Stimulated activated effector memory CD8-positive, alpha-beta T cell treated with anti-CD3 and anti-CD28 coated beads, Interleukin-12 subunit alpha, Interleukin-12 subunit beta, amount 100 ng/mL, for 72 hours (primary cell): Measurements from ENCODE around the gene DTWD2.
A peak's percentile ranks its signal among the peaks of the same experiment; 100 is the strongest.

Source experiments
- ATAC-seq: fragments of 150-1000 bp; cut with Tn5 transposase; 2 replicates; pipeline ENCODE4 v1.10.0; 2021
- DNase-seq, 2 donors: peaks; one replicate each; pipeline ENCODE4 v3.0.0; 2021 to 2022; ENCODE audit warnings: low spot score in 2 of 2
- H3K27ac Mint-ChIP-seq: one replicate; pipeline ENCODE4 v1.8.0; 2022; ENCODE audit warnings: mild to moderate bottlenecking, mixed read lengths
- H3K36me3 Mint-ChIP-seq: one replicate; pipeline ENCODE4 v1.8.0; 2022; ENCODE audit warnings: mild to moderate bottlenecking, mixed read lengths
- H3K4me1 Mint-ChIP-seq: one replicate; pipeline ENCODE4 v1.8.0; 2022; ENCODE audit warnings: mixed read lengths
- H3K4me3 Mint-ChIP-seq: one replicate; pipeline ENCODE4 v1.8.0; 2022; ENCODE audit warnings: mild to moderate bottlenecking, mixed read lengths
- H3K9me3 Mint-ChIP-seq: one replicate; pipeline ENCODE4 v1.8.0; 2022; ENCODE audit warnings: mixed read lengths

DTWD2 gene

DNA sequence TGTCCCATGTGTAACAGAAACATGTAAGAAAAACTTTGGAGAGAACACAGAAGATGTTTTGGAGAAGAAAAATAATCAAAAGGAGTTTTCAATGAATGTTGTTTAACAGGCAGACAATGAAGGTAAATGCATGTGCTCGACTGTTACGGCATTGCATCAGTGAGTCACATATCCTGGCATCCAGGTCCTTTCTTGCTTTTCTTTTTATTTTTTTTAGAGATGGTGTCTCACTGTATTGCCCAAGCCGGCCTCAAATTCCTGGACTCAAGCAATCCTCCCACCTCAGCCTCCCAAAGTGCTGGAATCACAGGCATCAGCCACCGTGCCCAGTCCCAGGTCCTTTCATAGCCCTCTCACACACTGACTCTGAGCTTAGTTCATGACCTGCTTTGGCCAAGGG, 181.8 kb downstream of the DTWD2 start:
- ATAC-seq (no peak), DNase-seq (no peak)
- Mint-ChIP-seq H3K4me1 (no peaks in the 10 kb centered on the region), H3K27ac (no peak overlapping the region), H3K4me3 (no peak overlapping the region), H3K9me3 (peaks cover 10% of the 10 kb centered on the region), H3K36me3 (no peaks in the 10 kb centered on the region)

DNA sequence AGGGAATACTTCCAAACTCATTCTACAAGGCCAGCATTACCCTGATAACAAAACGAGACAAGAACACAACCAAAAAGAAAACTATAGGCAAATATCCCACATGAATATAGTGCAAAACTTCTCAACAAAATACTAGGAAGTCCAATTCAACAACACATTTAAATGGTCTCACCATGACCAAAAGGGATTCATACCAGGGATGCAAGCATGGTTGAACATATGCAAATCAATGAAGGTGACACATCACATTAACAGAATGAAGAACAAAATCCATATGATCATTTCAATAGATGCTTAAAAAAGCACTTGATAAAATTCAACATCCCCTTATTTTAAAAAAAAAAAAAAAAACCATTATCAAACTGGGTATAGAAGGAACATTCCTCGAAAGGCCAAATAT, 186.0 kb downstream of the DTWD2 start:
- ATAC-seq: no peak
- no peak overlapping the region for H3K4me3 Mint-ChIP-seq

GRCh38 chr5:118796081-118796480, 192.3 kb downstream of the DTWD2 start:
- no peak for ATAC-seq
- Mint-ChIP-seq H3K27ac (no peak overlapping the region), H3K36me3 (no peaks in the 10 kb centered on the region), H3K9me3 (no peaks in the 10 kb centered on the region), H3K4me3 (no peak overlapping the region), H3K4me1 (no peaks in the 10 kb centered on the region)
- DNase-seq: no peak

More for the DNA sequence above, 186.0 kb downstream of the DTWD2 start:
- H3K4me1 Mint-ChIP-seq: no peaks in the 10 kb centered on the region
- no peak overlapping the region for H3K27ac Mint-ChIP-seq
- no peaks in the 10 kb centered on the region for H3K36me3 Mint-ChIP-seq
- no peak for DNase-seq
- H3K9me3 Mint-ChIP-seq: no peaks in the 10 kb centered on the region

DNA sequence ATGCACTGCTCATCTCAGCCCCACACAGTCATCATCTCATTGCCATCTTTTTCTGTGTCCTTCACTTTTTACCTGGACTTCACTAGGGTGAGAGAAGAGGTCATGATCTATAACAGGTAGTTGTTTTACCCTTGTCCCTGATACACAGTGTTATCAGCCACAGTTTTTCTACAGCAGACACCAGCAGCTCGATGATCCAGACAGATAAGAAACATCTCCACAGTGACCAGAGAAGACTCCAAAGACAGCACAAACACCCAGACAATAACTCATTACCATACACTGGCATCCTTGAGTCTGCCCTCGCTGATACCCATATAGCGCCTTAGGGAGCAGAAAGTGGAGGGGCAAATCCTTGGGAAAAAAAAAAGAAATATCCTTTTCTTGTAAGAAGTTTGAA, 194.1 kb downstream of the DTWD2 start:
- Mint-ChIP-seq H3K36me3 (no peaks in the 10 kb centered on the region), H3K4me1 (no peaks in the 10 kb centered on the region), H3K9me3 (no peaks in the 10 kb centered on the region), H3K27ac (no peak overlapping the region), H3K4me3 (no peak overlapping the region)
- DNase-seq (no peak), ATAC-seq (no peak)

DNA sequence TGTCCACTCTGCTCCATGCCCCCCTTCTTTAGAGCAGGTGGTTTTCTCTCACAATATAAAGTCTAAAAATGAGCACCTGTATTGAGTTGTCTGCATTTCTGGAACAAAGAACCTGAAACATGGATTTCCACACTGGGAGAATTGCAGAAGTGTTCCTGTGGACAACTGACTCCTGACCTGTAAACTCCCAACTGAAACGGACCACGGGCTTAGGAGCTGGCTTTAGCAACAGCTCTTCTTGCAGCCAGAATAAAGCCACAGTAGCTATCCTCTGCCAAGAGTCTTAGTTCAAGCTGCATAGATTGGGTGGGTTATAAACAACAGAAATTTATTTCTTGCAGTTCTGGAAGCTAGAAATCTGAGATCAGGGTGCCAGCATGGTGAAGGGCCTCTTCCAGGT, 194.7 kb downstream of the DTWD2 start:
- no peaks in the 10 kb centered on the region for H3K36me3 Mint-ChIP-seq
- ATAC-seq: no peak
- no peak overlapping the region for H3K27ac Mint-ChIP-seq

DNA sequence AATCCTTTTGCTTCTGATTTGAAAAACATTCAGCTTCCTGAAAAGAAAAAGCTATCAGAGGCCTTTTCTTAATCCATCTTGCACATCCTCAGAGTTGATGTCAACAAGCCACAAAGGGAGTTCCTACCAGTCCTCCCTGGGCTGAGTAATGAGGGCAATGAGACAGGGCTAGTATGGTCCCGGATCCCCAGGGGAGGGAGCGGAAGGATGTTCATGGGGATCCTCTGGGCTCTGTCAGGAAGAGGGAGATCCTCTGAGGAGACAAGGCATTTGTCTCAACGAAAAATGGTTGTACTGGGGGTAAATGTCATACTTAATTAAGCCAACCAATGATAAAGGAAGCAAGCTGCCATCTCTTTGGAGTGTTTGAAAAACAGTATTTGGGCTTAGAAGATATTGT, 195.3 kb downstream of the DTWD2 start:
- no peaks in the 10 kb centered on the region for H3K4me1 Mint-ChIP-seq
- DNase-seq: no peak
- no peak overlapping the region for H3K27ac Mint-ChIP-seq
- no peak overlapping the region for H3K4me3 Mint-ChIP-seq
- peak; percentile 27 for ATAC-seq
- H3K9me3 Mint-ChIP-seq: no peaks in the 10 kb centered on the region
- H3K36me3 Mint-ChIP-seq: no peaks in the 10 kb centered on the region

More for the DNA sequence above, 194.7 kb downstream of the DTWD2 start:
- no peak for DNase-seq
- no peaks in the 10 kb centered on the region for H3K9me3 Mint-ChIP-seq
- H3K4me1 Mint-ChIP-seq: no peaks in the 10 kb centered on the region
- H3K4me3 Mint-ChIP-seq: no peak overlapping the region

DNA sequence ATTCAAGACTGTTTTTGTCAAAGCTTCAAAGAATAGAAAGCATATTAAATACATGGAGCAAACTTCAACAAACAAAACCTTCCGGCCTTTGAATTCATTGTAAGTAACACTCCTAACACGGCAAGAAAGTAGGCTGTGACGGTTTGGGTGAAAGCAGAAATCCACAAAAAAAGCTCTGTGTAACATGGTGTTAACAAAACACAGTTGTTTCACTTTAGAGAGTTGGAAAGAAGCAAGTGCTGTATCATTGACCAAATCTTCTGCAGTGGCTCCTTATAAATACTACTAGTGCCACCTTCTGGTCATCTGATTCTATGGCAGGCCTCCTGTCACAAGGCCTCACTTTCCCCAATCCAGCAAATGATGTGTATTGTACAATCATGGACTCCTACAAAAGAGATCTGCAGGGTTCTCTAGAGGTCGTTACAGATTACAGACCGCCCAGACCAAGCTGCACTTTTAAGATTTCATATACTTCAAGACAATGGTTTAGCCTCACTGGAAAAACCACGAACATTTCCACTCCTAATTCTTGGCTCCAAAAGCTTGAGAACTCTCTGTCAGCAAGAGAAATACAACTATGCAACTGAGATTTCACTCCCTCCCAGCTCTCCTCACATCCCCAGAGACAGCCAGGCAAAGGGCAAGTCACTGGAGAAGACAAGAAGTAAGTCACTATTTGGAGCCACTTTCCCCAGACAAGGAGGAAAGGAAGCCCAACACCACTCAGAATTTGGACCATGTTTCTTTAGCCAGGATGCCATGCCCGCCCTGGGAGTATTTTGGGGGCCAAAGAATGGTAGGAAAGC, 196.2 kb downstream of the DTWD2 start:
- no peak overlapping the region for H3K27ac Mint-ChIP-seq
- DNase-seq: no peak

DNA sequence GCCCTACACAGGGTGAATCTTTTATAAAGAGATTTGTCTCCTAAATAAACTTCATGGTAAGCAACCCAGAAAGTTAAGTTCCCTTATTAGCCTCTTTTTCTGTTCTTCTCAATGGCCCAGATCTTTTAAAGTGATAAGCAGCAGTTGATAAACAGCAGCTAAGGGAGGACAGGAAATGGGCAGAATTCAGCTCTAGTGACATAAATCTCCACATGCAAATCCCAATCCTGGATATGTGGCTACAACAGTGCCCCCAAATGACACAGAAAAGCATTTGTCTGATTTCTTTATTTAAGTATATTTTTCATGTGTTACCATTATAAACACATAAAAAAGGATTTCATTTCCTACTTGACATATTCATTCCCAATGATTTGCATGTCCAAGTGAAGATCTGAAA, 199.0 kb downstream of the DTWD2 start:
- no peak for DNase-seq
- H3K36me3 Mint-ChIP-seq: no peaks in the 10 kb centered on the region
- H3K4me1 Mint-ChIP-seq: no peaks in the 10 kb centered on the region
- H3K4me3 Mint-ChIP-seq: no peak overlapping the region
- ATAC-seq: no peak
- no peaks in the 10 kb centered on the region for H3K9me3 Mint-ChIP-seq
- H3K27ac Mint-ChIP-seq: no peak overlapping the region

More for the DNA sequence above, 196.2 kb downstream of the DTWD2 start:
- Mint-ChIP-seq H3K4me1 (no peaks in the 10 kb centered on the region), H3K9me3 (no peaks in the 10 kb centered on the region), H3K4me3 (no peak overlapping the region), H3K36me3 (no peaks in the 10 kb centered on the region)
- peak; percentile 68 for ATAC-seq

- Mint-ChIP-seq H3K36me3 (no peaks in the 10 kb centered on the region), H3K4me3 (no peak overlapping the region), H3K27ac (no peak overlapping the region), H3K4me1 (no peaks in the 10 kb centered on the region), H3K9me3 (no peaks in the 10 kb centered on the region)
- ATAC-seq (no peak), DNase-seq (no peak)
These were observed 200.0 kb downstream of the DTWD2 start for GRCh38 chr5:118788351-118788750.
